HUDEP-2 (cell line): Measurements from ENCODE around the gene HMOX1.

Experiments used
- DNase-seq, 76 experiments: peaks; one replicate each; lab custom pipeline; 2025; ENCODE audit not compliant: unreplicated experiment in 76 of 76; lab: John Stamatoyannopoulos, UW

HMOX1 gene, protein sequence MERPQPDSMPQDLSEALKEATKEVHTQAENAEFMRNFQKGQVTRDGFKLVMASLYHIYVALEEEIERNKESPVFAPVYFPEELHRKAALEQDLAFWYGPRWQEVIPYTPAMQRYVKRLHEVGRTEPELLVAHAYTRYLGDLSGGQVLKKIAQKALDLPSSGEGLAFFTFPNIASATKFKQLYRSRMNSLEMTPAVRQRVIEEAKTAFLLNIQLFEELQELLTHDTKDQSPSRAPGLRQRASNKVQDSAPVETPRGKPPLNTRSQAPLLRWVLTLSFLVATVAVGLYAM

DNA sequence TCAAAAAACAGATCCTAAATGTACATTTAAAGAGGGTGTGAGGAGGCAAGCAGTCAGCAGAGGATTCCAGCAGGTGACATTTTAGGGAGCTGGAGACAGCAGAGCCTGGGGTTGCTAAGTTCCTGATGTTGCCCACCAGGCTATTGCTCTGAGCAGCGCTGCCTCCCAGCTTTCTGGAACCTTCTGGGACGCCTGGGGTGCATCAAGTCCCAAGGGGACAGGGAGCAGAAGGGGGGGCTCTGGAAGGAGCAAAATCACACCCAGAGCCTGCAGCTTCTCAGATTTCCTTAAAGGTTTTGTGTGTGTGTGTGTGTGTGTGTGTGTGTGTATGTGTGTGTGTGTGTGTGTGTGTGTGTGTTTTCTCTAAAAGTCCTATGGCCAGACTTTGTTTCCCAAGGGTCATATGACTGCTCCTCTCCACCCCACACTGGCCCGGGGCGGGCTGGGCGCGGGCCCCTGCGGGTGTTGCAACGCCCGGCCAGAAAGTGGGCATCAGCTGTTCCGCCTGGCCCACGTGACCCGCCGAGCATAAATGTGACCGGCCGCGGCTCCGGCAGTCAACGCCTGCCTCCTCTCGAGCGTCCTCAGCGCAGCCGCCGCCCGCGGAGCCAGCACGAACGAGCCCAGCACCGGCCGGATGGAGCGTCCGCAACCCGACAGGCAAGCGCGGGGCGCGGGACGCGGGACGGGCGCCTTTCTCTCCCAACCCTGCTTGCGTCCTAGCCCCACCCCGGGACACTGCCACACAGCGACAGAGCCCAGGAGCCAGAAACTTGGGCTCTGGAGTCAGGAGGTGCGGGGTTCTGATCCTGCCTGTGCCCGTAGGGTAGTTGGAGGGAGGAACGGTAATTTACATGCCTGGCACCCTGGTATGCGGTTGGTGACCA is at the start of gene HMOX1:
TSS of gene HMOX1 (plus strand) at position 560 of the 887 bp plus-strand sequence. CDS start at position 638, 78 bp downstream.
- peak in 71 of 76 experiments; percentile 17 to 82 (median 58) for DNase-seq

DNA sequence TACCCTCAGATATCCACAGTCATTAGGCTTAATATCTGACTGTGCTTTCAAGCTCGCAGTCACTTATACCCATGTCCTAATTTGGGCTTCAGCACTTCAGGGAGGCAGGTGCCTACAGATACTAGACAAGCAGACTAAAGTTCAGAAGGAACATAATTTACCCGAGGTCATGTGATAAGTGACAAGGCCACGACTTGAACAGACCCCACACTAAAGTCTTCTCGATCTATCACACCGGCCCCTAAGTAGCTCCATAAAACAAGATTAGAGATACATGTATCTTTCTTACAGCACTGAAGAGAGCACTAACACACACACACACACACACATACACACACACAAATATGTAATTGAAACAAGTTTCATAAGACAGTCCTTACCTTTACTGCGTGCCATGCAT is 48.6 kb upstream of the HMOX1 start:
- no peak for DNase-seq

DNA sequence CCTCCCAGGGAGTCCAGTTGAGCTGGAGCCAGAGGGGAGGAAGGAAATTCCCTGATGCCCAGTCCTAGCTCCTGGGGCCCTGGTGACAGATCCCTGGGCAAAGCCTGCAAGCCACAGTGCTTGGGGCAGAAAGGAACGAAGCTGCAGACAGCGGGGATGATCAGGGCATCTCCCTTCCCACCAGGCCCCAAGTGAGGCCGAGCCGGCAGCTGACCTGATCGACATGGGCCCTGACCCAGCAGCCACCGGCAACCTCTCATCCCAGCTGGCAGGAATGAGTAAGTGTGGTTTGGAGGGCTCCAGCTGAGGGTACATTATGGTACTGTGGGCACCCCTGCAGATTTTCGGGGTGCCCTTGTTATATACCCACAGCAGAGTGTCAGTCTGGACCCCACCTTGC is 47.7 kb upstream of the HMOX1 start:
- no peak for DNase-seq

GRCh38 chr22:35334004-35334403 is 46.9 kb upstream of the HMOX1 start:
- DNase-seq: no peak

- DNase-seq: no peak
These were observed 45.4 kb upstream of the HMOX1 start for GRCh38 chr22:35335468-35335867.

DNA sequence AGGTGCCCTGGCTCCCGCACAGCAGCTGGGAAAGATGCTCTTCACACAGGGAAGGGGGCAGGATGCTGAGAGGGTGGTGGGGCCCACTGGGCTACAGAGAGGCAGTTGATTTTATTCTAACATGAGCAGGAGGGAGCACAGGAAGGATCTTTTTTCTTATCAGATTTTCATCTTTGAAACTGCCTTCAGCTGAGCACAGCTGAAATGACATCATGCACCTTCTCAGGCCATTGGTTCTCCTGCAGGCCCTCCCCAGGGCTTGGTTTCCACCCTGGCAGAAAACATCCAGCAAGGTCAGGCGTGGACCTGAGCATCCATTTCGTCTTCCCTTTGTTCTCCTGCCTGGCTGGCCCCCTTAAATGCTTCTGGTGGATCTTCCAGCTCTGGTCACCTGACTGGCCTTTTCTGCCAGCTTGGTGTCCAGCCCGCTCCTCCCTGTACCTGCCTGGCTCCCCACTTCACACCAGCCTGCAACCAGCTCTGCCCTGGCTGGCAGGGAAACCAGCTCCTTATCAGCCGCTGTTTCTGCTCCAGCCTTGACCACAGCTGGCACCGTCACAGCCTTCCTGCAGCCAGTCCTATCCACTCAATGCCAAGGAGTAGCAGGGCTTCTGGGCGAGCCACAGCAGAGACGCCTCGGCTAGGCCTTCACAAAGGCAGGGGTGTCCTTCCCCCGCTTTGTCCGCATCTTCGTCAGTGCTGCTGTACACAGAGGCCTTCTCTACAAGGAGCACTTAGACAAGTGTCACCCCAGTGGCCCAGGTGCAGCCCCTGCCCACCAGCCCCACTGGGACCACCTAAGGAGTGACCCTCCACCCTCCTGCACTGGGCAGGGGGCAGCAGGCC is 44.7 kb upstream of the HMOX1 start:
- peak in 51 of 76 experiments; percentile 7 to 76 (median 26) for DNase-seq

- DNase-seq: peak in 3 of 76 experiments; percentile 4 to 14 (median 8)
These were observed 43.0 kb upstream of the HMOX1 start for GRCh38 chr22:35337932-35338331.

DNA sequence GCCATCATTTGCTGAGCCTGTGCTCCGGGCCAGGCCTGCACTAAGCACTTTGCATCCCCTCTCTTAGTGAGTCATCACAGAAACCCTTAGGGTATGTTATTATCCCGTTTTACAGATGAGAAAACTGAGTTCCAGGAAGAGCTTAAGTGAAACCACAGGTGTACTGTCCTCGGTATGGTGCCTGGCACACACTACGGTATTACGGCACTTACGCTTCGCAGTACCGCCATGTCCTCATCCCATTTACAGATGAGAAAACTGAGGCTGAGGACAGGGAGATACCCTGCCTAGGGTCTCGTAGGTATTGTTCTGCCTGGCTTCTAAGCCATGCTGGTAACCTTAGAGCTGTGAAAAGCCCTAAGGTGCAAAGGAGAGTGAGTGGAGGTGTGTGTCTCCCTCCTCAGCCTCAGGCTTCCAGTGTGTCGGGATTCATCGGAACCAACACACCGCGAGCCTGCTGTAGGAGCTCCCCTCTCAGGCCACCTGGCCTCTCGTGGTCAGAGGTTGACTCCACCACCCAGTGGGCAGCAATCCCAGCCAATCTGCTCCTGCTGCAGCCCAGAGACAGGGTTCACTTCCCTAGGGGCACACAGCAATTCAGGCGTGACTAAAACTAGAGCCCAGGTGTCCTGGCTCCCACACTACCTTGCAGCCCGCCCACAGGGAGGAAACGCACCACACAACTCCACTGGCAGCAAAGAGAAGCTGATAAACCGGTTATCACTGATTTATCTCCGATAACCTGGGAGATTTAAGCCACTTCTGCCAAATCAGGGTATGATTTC is 39.6 kb upstream of the HMOX1 start:
- no peak for DNase-seq

DNA sequence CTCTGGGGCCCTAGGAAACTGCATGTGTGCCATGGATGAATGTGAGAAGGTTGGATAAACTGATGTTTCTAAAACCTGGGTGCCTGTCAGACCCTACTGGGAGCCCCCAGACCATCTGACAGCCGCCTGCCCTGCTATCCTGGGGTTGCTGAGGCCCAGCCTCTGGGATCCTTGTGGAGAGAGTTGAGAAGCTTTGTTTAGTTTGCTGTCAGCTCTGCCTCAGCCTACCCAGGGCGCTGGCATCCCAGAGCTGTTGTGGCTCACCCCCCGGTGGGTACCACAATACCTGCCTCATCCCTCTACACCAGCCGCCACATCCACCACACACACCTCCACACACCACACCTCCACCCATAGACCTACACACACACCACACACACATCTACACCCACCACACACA is 38.5 kb upstream of the HMOX1 start:
- DNase-seq: no peak

DNA sequence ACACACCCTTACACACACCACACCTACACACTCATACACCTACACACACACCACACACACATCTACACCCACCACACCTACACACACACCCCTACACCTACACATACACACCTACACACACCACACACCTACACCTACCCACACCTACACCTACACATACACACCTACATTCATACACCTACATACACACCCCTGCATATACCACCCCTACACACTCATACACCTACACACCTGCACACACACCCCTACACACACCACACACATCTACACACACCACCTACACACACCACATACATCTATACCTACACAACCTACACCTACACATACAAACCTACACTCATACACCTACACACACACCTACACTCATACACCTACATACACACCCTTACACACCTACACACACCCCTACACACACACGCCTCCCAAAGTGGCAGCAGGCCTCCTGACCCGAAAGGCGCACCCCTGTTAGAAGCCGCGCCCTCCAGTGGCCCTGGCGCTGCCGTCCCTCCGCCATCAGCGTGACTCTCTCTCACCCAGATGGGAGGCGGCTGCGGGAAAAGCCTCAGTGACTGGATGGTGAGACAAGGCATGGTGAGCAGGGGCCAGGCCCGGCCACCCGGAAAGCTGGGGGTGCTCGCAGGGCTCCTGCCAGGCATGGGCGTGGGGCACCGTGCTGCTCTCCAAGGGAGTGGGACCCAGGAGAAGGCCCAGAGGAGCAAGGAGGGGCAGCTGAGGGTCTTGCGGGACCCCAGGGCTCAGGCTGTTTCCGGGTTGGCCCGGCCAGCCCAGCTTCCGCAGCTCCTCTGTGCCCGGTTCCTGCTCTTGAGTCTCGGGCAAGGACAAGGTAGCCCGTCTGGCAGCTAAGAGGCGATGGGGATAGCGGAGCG is 37.0 kb upstream of the HMOX1 start:
- DNase-seq: no peak

DNA sequence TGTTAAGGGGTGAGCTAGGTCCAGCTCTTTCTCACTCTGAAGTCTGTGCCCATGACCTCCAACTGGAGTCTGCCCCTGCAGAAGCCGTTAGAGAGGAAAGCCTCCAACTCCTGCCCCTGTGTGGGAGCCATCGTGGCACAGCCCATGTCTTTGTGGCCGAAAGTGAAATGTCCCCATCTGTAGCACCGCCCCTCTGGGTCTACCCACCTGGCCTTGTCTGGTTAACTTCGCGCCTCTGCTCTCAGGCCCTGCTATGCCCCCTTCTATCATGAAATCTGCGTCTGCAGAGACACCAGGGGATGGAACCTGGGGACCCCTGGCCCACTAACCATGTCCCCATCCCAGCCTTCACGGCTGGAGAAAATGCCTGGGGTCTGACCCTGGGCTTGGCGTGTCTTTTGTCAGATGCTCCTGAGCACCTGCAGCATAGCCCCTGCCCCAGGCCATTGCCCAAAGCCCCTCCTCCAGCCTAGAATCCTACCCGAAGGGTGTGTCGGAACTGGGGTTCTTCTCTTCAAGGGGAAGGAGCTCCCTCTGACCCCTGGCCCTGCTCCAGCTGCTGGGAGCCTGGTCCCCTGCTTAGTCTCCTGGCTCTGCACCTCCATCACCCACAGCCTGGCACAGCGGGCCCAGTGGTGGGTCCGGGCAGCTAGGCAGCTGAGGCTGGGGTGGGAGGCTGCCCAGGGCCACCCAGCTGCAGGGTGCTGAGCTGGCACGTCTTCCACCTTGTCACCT is 35.8 kb upstream of the HMOX1 start:
- DNase-seq: no peak

DNA sequence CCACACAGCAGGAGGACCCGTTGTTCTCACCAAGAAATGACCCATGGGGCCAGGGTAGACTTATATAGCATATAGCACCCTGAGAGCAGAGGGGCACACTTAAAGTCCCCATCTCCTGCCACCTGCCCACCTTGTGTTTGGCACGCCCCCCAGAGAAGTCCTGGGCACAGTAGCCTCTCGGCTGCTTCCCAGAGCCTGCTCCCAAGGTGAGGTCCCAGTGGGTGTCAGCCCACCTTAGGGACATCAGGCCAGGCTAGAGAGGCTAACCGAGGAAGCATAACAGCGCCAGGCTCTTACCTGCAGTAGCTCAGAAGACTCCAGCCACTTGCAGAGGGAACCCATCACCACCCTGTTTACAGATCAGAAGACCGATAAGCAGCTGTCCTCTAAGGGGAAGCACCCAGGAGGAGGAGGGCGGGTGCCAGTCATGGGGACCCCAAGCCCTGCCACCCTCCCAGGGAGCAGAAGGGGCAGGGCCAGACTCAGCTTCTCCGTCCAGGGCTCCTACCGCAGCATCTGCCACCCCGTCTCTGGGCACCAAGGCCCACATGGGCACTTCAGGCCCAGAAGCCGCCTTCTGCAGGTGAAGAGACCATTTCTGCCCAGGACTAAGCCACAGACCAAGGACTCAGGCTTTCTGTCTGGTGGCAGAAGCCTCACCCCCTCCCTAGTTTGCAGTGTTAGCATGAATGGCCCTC is 34.9 kb upstream of the HMOX1 start:
- no peak for DNase-seq

DNA sequence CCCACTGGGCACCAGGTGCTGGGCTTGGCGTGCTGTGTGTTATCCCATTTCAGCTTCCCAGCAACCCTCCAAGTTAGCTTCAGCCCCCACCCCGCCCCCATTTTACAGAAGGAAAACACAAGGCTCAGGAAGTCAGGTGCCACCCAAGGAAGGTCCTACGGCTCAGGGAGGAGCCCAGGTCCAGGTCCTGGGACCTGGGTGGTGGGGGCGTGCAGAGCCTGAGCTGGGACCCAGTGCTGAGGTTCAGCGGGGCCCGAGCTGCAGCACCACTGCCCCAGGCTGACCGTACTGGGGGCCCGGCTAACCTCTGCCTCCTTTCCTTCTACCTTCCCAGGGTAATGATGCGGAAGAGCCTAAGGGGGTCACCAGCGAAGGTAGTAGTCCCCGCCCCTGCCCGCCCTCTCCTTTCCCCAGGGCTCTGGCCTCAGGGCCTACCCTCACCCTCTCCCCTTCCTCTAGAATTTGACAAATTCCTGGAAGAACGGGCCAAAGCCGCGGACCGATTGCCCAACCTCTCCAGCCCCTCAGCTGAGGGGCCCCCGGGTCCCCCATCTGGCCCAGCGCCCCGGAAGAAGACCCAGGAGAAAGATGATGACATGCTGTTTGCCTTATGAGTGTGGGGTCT is 34.2 kb upstream of the HMOX1 start:
- DNase-seq: no peak

DNA sequence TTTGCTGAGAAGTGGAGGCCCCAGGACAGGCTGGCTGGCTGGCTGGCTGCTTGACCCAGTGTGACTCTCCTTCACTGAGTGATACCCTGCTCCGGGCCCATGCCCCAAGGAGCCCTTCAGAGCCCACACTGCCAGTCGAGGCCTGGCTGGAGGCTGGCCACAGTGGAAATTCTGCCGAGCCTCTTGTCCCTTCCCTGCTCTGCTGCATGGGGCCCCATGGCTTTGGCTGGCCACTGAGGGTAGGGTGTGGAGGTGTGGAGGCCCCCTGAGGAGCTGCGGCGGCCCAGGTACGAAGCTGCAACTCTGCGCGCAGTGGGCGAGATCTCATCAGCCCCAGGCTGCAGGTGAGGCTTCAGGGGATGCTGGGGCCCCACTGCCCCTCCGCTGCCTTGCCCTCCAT is 33.4 kb upstream of the HMOX1 start:
- DNase-seq: no peak

GRCh38 chr22:35348026-35348590 is 32.8 kb upstream of the HMOX1 start:
- DNase-seq: no peak

DNA sequence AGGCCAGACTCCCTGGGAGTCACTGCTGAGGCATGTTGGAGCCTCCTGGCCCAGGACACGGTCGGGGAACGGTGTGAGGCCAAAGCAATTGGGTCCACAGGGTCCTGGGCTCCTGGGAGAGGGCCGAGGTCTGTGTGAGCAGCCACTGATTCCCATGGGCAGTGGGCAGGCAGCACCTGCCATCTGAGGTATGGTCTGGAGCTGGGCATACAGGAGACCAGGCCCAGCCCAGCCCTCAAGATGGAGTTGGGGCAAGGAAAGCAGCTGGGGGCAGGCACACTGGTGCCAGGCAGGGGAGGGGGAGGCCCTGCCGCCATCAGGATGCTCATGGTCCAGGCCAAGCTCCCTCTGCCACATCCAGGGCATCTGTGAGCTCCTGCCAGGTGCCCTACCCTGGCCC is 32.2 kb upstream of the HMOX1 start:
- DNase-seq: no peak

GRCh38 chr22:35349368-35349703 is 31.6 kb upstream of the HMOX1 start:
- no peak for DNase-seq
